PC-3 (cell line): ENCODE results near the gene NXPH2. TPM values are rescaled to one million over a fixed set of nuclear protein-coding genes. Genes with fewer than 3 reads are reported as not detected.

ENCODE experiments used
- ATAC-seq: fragments of 200-7000 bp; cut with Tn5 transposase; 2 replicates; pipeline ENCODE4 v1.9.1; 2020; ENCODE audit warnings: mild to moderate bottlenecking, moderate library complexity
- BruUV-seq: library from RNA; stranded (reverse); fragments of 400-500 nt; replicated peaks from 2 replicates; lab custom pipeline; 2021; lab: Mats Ljungman, UMichigan
- CTCF ChIA-PET: fragments of 300-600 bp; sonication (Branson Sonifier 250); formaldehyde crosslinking; loops from one replicate; lab custom pipeline; 2022; ENCODE audit warnings: antibody characterized with exemption; lab: Charles Lee
- POLR2A ChIA-PET: fragments of 300-600 bp; sonication (Branson Sonifier 250); formaldehyde crosslinking; loops from one replicate; lab custom pipeline; 2022; ENCODE audit warnings: antibody characterized with exemption; ENCODE audit not compliant: unreplicated experiment; lab: Charles Lee
- DNase-seq: peaks from one replicate; pipeline ENCODE4 v3.0.0-alpha.2; 2015
- H2AFZ ChIP-seq: fragments of 300-600 bp; sonication (generic); 2 replicates; pipeline ENCODE4 v1.6.0; 2016; ENCODE audit warnings: antibody characterized with exemption, low read length
- H3F3A ChIP-seq: fragments of 300-600 bp; sonication (generic); one replicate; pipeline ENCODE4 v1.6.0; 2017; ENCODE audit warnings: antibody characterized with exemption, low read length, control low read depth, mild to moderate bottlenecking; ENCODE audit not compliant: unreplicated experiment
- H3K27ac ChIP-seq: fragments of 300-600 bp; sonication (generic); 2 replicates; pipeline ENCODE4 v1.5.1; 2016; ENCODE audit warnings: mild to moderate bottlenecking, low read length
- H3K27me3 ChIP-seq: fragments of 300-600 bp; sonication (generic); 2 replicates; pipeline ENCODE4 v1.6.1; 2016; ENCODE audit warnings: low read length, mixed read lengths
- H3K36me3 ChIP-seq: fragments of 300-600 bp; sonication (generic); 2 replicates; pipeline ENCODE4 v1.6.1; 2016; ENCODE audit warnings: low read depth, mixed run types, low read length, mixed read lengths
- H3K4me1 ChIP-seq: fragments of 300-600 bp; sonication (generic); 2 replicates; pipeline ENCODE4 v1.5.1; 2016; ENCODE audit warnings: low read length; ENCODE audit not compliant: insufficient read depth
- H3K4me2 ChIP-seq: fragments of 300-600 bp; sonication (generic); 2 replicates; pipeline ENCODE4 v1.6.0; 2016; ENCODE audit warnings: low read length
- H3K4me3 ChIP-seq: fragments of 300-600 bp; sonication (generic); 2 replicates; pipeline ENCODE4 v1.5.1; 2016; ENCODE audit warnings: mild to moderate bottlenecking, low read length, mixed read lengths
- H3K79me2 ChIP-seq: fragments of 300-600 bp; sonication (generic); 2 replicates; pipeline ENCODE4 v1.6.1; 2017; ENCODE audit warnings: low read length, mixed read lengths
- H3K9ac ChIP-seq: fragments of 300-600 bp; sonication (generic); 2 replicates; pipeline ENCODE4 v1.6.0; 2016; ENCODE audit warnings: mild to moderate bottlenecking, low read length
- H3K9me2 ChIP-seq: fragments of 300-600 bp; sonication (generic); replicated peaks from 2 replicates; pipeline ENCODE4 v1.6.1; 2016; ENCODE audit warnings: mixed run types, low read length, mixed read lengths
- H3K9me3 ChIP-seq: fragments of 300-600 bp; sonication (generic); 2 replicates; pipeline ENCODE4 v1.6.1; 2016; ENCODE audit warnings: low read length, mixed read lengths
- H4K20me1 ChIP-seq: fragments of 300-600 bp; sonication (generic); 2 replicates; pipeline ENCODE4 v1.6.1; 2016; ENCODE audit warnings: low read length, mixed read lengths
- CTCF ChIP-seq: fragments of 300-600 bp; sonication (generic); conservative IDR thresholded peaks from 2 replicates; pipeline ENCODE4 v1.5.1; 2017; ENCODE audit warnings: antibody characterized with exemption, low read depth, mild to moderate bottlenecking, low read length
- EZH2 ChIP-seq: fragments of 300-600 bp; sonication (generic); IDR thresholded peaks from one replicate; pipeline ENCODE4 v1.6.1; 2017; ENCODE audit warnings: antibody characterized with exemption, mild to moderate bottlenecking, low read length; ENCODE audit not compliant: unreplicated experiment
- EZH2phosphoT487 ChIP-seq: fragments of 300-600 bp; sonication (generic); IDR thresholded peaks from 2 replicates; pipeline ENCODE4 v1.6.1; 2018; ENCODE audit warnings: mild to moderate bottlenecking, antibody characterized with exemption, low read length, borderline replicate concordance
- intact Hi-C: fragments of 100-400 bp; cut with micrococcal nuclease; formaldehyde crosslinking; loops from 2 replicates; pipeline ENCODE4 v1.9.0; 2023
- total RNA-seq: library from RNA; depleted of rRNA; stranded (reverse); fragments of >200 nt; gene quantifications from 2 replicates; pipeline ENCODE4 v1.2.3, GENCODE V29; 2014

The NXPH2 gene
- total RNA-seq, 1 experiment from 2014 or later, result not detected

- H3K4me3 ChIP-seq, result no peak overlapping the region
- CTCF ChIA-PET, result no interaction called here
- intact Hi-C loops, result no loop called here
Measured at GRCh38 chr2:138640921-138641676, 139.1 kb downstream of the NXPH2 start.

GRCh38 chr2:138637686-138638085 is 142.5 kb downstream of the NXPH2 start:
- no peak overlapping the region for H3K4me2 ChIP-seq
- no peak overlapping the region for H3K9ac ChIP-seq
- no peaks in the 10 kb centered on the region for H3K79me2 ChIP-seq
- DNase-seq, result no peak
- intact Hi-C loops, result no loop called here
- ChIA-PET POLR2A (no interaction called here), CTCF (no interaction called here)
- H3F3A ChIP-seq, result no peaks in the 10 kb centered on the region
- H3K27ac ChIP-seq, result no peak overlapping the region
- TF ChIP-seq EZH2phosphoT487, result no peak
- no peak for TF ChIP-seq EZH2
- TF ChIP-seq CTCF, result no peak
- H3K27me3 ChIP-seq, result no peaks in the 10 kb centered on the region
- no peak overlapping the region for H3K4me3 ChIP-seq
- no peak for ATAC-seq
- no peak overlapping the region for H2AFZ ChIP-seq
- H3K9me3 ChIP-seq, result no peaks in the 10 kb centered on the region
- H3K36me3 ChIP-seq, result no peaks in the 10 kb centered on the region
- H4K20me1 ChIP-seq, result no peaks in the 10 kb centered on the region
- no peaks in the 10 kb centered on the region for H3K9me2 ChIP-seq
- no peaks in the 10 kb centered on the region for H3K4me1 ChIP-seq
- BruUV-seq, result no TSS peak

More at GRCh38 chr2:138640921-138641676, 139.1 kb downstream of the NXPH2 start:
- H3K27me3 ChIP-seq, result no peaks in the 10 kb centered on the region
- TF ChIP-seq CTCF, result no peak
- TF ChIP-seq EZH2, result no peak
- TF ChIP-seq EZH2phosphoT487, result no peak
- no peak overlapping the region for H3K27ac ChIP-seq
- no peaks in the 10 kb centered on the region for H3K36me3 ChIP-seq
- H3K9me2 ChIP-seq, result no peaks in the 10 kb centered on the region
- BruUV-seq, result no TSS peak
- H3F3A ChIP-seq, result no peaks in the 10 kb centered on the region
- H3K4me1 ChIP-seq, result peaks cover 7% of the 10 kb centered on the region
- no peaks in the 10 kb centered on the region for H3K79me2 ChIP-seq
- POLR2A ChIA-PET, result no interaction called here
- no peaks in the 10 kb centered on the region for H3K9me3 ChIP-seq
- no peaks in the 10 kb centered on the region for H4K20me1 ChIP-seq
- H3K9ac ChIP-seq, result no peak overlapping the region
- DNase-seq, result no peak
- H3K4me2 ChIP-seq, result no peak overlapping the region
- no peak for ATAC-seq
- H2AFZ ChIP-seq, result no peak overlapping the region

GRCh38 chr2:138637061-138637460 is 143.1 kb downstream of the NXPH2 start:
- H3K9me2 ChIP-seq, result no peaks in the 10 kb centered on the region
- DNase-seq (no peak), ATAC-seq (no peak)
- no peaks in the 10 kb centered on the region for H3K36me3 ChIP-seq
- H2AFZ ChIP-seq, result no peak overlapping the region
- no peaks in the 10 kb centered on the region for H4K20me1 ChIP-seq
- H3K27me3 ChIP-seq, result no peaks in the 10 kb centered on the region
- ChIA-PET POLR2A (no interaction called here), CTCF (no interaction called here)
- no peak overlapping the region for H3K27ac ChIP-seq
- no TSS peak for BruUV-seq
- H3K9me3 ChIP-seq, result no peaks in the 10 kb centered on the region
- no peaks in the 10 kb centered on the region for H3F3A ChIP-seq
- no peaks in the 10 kb centered on the region for H3K79me2 ChIP-seq
- intact Hi-C loops, result no loop called here
- H3K9ac ChIP-seq, result no peak overlapping the region
- H3K4me2 ChIP-seq, result no peak overlapping the region
- TF ChIP-seq EZH2phosphoT487, result no peak
- no peak for TF ChIP-seq EZH2
- TF ChIP-seq CTCF, result no peak
- H3K4me3 ChIP-seq, result no peak overlapping the region
- no peaks in the 10 kb centered on the region for H3K4me1 ChIP-seq
